ENCODE measurements around the gene ALPP.

GRCh38 chr2:232374356-232374755 lies 4.2 kb upstream of the ALPP start:
- TF ChIP-seq TCF12 (IDR thresholded peaks at IDR 0.05): no peak
- TF ChIP-seq CTCF (IDR thresholded peaks at IDR 0.05): no peak
- TF ChIP-seq EP300 (IDR thresholded peaks at IDR 0.05; ENCODE audit: borderline replicate concordance in 1 of 2, low read depth in 1 of 2, low read length in 1 of 2): no peak
- TF ChIP-seq SMC3 (IDR thresholded peaks at IDR 0.05; ENCODE audit: low read depth, low read length): no peak
- no peak for TF ChIP-seq POLR2AphosphoS5 (IDR thresholded peaks at IDR 0.05; ENCODE audit: low read depth, low read length)
- TF ChIP-seq REST (IDR thresholded peaks at IDR 0.05; ENCODE audit: low read depth, low read length): no peak
- TF ChIP-seq GABPA (IDR thresholded peaks at IDR 0.05; ENCODE audit: low read depth): no peak
